Mucosa of descending colon (tissue), 3 donors: Measurements from ENCODE around the gene STARD3NL. TPM values are rescaled to one million over a fixed set of nuclear protein-coding genes. Genes with fewer than 3 reads are reported as not detected.
A peak's percentile ranks its signal among the peaks of the same experiment; 100 is the strongest.
"Not testable (repeated sequence)": the region's sequence is repeated elsewhere in the genome, so short reads cannot be mapped to it uniquely, and the experiment has no call there.

ENCODE experiments used
- ATAC-seq: fragments of 200-7000 bp; cut with Tn5 transposase; one replicate; pipeline ENCODE4 v1.9.1; 2020; ENCODE audit warnings: mild to moderate bottlenecking, moderate library complexity
- DNase-seq, 3 donors: peaks; one replicate each; pipeline ENCODE4 v3.0.0-alpha.2; 2020
- H3K36me3 ChIP-seq: fragments of 200-600 bp; one replicate; pipeline ENCODE4 v1.8.0; 2021; ENCODE audit warnings: low read depth, mild to moderate bottlenecking
- H3K4me1 ChIP-seq: fragments of 200-600 bp; one replicate; pipeline ENCODE4 v1.8.0; 2021; ENCODE audit warnings: low read depth, mild to moderate bottlenecking
- H3K4me3 ChIP-seq: fragments of 200-600 bp; one replicate; pipeline ENCODE4 v1.8.0; 2021; ENCODE audit warnings: mild to moderate bottlenecking
- H3K9me3 ChIP-seq: fragments of 200-600 bp; one replicate; pipeline ENCODE4 v1.8.0; 2021; ENCODE audit warnings: mild to moderate bottlenecking
- intact Hi-C, 2 donors: fragments of 100-400 bp; cut with DNase I in 1 of 2; cut with micrococcal nuclease in 1 of 2; formaldehyde crosslinking; loops; one replicate each; pipeline versions ENCODE4 v1.11.0 to v1.11.1; 2022; cut with DNase I, micrococcal nuclease
- total RNA-seq, 3 donors: library from RNA; stranded (reverse); fragmentation: NEBNext Ultra II Directional in 2 of 3; extraction: Animal tissue kit (Norgen Biotek cat#: 25700) in 2 of 3; gene quantifications; one replicate each; pipeline versions ENCODE4 v1.2.1 to v1.2.4, GENCODE V29; 2021 to 2023
- TF ChIP-seq, protein P1 (sequence below): fragments of 200-600 bp; IDR thresholded peaks from one replicate; pipeline ENCODE4 v1.8.0; 2022; ENCODE audit warnings: antibody characterized with exemption, mild to moderate bottlenecking
- donor health status: DM: no; HTN: no; CAD: no; lungs with moderate emphysema.
- donor health status: DM: no; HTN: no; CAD: no.
- donor health status: DM: no; HTN: yes; CAD: no.

The STARD3NL gene
- total RNA-seq, 3 donors from 2014 or later = 24.7 to 30.0 (median 25.3) TPM

DNA sequence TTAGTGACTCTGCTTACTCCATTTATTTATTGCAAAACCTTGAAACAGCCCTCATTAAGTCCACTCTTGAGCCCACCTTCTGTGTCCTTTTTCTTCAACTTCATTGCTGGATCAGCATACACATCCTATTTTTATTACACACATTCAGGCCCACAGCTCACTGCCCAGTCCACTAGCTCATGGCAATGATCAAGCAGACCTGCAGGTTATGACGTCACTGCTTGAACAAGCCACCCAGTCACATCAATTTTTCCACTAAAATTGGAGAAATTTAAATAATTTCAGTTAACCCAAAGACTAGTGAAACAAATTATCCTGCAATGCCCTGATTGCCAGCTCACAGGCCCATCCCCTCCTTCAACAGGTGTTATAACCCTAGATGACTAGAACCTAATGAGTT, 16.0 kb upstream of the STARD3NL start:
- ATAC-seq = no peak
- intact Hi-C loops = no loop called here
- Histone ChIP-seq H3K4me1 (peaks cover 3% of the 10 kb centered on the region), H3K9me3 (no peaks in the 10 kb centered on the region), H3K4me3 (no peak overlapping the region), H3K36me3 (no peaks in the 10 kb centered on the region)
- TF ChIP-seq, protein P1, sequence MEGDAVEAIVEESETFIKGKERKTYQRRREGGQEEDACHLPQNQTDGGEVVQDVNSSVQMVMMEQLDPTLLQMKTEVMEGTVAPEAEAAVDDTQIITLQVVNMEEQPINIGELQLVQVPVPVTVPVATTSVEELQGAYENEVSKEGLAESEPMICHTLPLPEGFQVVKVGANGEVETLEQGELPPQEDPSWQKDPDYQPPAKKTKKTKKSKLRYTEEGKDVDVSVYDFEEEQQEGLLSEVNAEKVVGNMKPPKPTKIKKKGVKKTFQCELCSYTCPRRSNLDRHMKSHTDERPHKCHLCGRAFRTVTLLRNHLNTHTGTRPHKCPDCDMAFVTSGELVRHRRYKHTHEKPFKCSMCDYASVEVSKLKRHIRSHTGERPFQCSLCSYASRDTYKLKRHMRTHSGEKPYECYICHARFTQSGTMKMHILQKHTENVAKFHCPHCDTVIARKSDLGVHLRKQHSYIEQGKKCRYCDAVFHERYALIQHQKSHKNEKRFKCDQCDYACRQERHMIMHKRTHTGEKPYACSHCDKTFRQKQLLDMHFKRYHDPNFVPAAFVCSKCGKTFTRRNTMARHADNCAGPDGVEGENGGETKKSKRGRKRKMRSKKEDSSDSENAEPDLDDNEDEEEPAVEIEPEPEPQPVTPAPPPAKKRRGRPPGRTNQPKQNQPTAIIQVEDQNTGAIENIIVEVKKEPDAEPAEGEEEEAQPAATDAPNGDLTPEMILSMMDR = no peak
- no peak for DNase-seq

DNA sequence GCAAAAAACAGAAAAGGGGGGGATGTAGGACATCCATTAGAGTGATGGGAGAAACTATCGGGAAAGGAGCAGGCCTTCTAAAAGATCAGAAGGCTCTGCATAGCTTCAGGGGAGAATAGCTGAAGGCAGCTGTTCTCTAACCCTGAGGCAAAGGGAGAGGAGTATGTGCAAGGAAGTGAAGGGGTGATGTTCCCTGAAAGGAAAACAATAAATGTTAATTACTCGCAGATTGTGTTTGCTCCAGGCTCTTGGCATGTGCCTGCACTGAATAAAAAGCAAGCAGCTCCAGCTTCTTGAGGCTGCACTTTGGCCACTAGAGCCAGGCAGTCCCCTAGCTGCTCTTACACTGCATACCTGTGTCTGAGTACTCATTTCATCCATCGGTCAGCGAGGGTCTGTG, 14.4 kb upstream of the STARD3NL start:
- H3K36me3 ChIP-seq = no peaks in the 10 kb centered on the region
- intact Hi-C loops = no loop called here
- no peak for ATAC-seq
- H3K9me3 ChIP-seq = no peaks in the 10 kb centered on the region
- no peak for DNase-seq
- peaks cover 3% of the 10 kb centered on the region for H3K4me1 ChIP-seq
- H3K4me3 ChIP-seq = no peak overlapping the region
- TF ChIP-seq, protein P1 = no peak

DNA sequence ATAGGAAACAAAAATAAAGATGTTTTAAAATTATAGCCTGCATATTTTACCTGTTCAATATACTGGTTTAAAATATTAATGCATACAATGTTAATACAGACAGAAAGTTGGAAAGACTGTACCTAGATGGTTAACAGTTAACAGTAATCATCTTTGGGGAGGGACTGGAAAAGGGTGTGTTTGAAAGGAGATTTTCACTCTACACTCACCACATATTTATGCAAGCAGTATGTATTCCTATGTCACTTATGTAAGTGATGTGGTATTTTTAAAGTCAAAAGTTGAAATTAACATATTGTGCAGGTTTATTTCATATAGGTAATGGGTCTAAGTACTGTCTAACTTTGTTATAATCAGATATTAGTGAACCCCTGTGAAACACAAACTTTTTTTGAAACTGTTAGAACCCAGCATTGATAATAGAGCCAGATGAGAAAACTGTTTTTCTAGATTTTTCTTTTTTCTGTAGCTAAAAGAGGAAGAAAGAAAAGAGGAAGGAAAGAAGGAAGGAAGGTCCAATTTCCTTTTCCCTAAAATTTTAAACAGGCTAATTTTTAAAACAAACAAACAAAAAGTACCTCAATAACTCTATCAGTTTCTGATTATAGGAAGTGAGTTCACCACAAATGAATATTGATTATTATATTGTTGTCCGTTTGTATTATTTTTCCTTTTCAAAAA, 9.0 kb upstream of the STARD3NL start:
- no peak for DNase-seq
- TF ChIP-seq, protein P1 = no peak
- ATAC-seq = no peak
- no peaks in the 10 kb centered on the region for H3K36me3 ChIP-seq
- no peaks in the 10 kb centered on the region for H3K9me3 ChIP-seq
- intact Hi-C loops = no loop called here
- no peak overlapping the region for H3K4me3 ChIP-seq
- H3K4me1 ChIP-seq = no peaks in the 10 kb centered on the region

DNA sequence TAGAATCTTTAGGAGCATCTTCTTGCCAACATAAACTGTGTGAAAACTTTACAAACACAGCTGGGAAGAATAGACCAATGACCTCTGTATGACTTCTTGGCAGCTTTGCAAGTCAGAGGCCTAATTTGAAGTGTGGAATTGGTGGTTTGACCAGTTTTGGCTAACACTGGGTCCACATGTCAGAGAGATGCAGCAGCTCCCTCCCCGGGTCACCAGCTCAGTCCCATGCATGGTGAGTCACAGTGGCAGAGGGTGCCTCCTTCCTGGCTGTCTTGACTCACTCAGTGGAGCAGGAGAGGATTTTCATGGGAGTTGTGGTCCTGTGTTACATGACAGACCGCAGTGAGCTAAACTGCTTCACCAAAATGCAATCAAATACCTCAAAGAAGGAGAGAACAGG, 8.2 kb upstream of the STARD3NL start:
- intact Hi-C loops = no loop called here
- ATAC-seq (peak; percentile 76), DNase-seq (peak in 2 of 3 donors; percentile 32 to 70)
- Histone ChIP-seq H3K9me3 (no peaks in the 10 kb centered on the region), H3K4me3 (no peak overlapping the region), H3K4me1 (no peaks in the 10 kb centered on the region), H3K36me3 (no peaks in the 10 kb centered on the region)
- TF ChIP-seq, protein P1 = no peak

DNA sequence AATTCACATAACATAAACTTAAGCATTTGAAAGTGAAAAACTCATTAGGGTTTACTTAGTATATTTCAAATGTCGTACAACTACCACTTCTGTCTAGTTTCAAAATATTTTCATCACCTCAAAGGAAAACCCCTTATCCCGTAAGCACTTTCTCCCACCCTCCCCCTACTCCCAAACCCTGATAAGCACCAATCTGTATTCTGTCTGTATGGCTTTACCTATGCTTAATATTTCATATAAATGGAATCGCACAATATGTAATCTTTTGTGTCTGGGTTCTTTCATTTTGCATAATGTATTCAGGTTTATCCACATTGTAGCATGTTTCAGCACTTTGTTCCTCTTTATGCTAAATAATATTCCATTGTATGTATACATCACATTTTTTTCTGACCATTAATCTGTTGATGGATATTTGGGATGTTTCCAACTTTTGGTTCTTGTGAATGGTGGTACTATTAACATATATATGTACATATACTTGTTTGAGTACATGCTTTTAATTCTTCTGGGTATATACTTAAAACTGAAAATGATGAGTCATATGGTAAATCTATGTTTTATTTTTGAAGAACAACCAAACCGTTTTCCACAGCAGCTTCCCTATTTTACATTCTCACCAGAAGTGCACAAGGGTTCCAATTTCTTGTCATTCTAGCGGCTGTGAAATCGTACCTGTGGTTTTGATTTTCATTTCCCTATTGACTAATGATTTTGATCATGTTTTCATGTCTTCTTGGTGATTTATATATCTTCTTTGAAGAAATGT, 6.2 kb upstream of the STARD3NL start:
- Histone ChIP-seq H3K9me3 (no peaks in the 10 kb centered on the region), H3K36me3 (no peaks in the 10 kb centered on the region), H3K4me3 (no peak overlapping the region), H3K4me1 (no peaks in the 10 kb centered on the region)
- TF ChIP-seq, protein P1 = no peak
- DNase-seq (no peak), ATAC-seq (no peak)
- intact Hi-C loops = no loop called here

DNA sequence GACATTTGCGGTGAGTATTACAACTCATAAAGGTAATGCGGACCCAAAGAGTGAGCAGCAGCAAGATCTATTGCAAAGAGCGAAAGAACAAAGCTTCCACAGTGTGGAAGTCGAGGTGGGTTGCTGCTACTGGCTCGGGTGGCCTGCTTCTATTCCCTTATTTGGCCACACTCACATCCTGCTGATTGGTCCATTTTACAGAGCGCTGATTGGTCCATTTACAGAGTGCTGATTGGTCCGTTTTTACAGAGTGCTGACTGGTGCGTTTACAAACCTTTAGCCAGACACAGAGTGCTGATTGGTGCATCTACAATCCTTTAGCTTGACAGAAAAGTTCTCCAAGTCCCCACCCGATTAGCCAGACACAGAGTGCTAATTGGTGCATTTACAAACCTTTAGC, 2.5 kb upstream of the STARD3NL start:
- H3K36me3 ChIP-seq, H3K9me3 ChIP-seq, H3K4me1 ChIP-seq, intact Hi-C loops, H3K4me3 ChIP-seq, ATAC-seq, DNase-seq: not testable (repeated sequence)
